Measurements from ENCODE around the gene FYCO1. TPM values are rescaled to one million over a fixed set of nuclear protein-coding genes. Genes with fewer than 3 reads are reported as not detected.

The FYCO1 gene
- polyA plus RNA-seq, 3 donors: 0.59 to 5.0 (median 1.3) TPM

DNA sequence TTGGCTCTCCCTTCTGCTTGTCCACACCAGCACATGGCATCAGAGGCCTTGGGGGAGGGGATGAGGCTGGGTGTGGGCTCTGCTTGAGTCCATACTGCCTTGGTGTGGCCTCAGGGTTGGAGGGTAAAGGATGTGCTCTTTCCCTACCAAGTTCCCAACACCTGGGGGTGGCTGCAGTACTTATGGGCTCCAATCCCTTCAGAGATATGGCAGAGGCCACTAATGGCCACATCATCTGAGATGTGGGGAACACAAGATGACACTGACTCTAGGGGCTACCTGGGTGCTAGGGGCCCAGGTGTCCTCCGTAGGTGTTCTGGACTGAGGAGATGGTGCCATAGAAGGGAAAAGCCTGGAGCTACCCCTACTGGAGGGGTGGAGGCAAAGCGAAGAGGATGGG, 45.5 kb downstream of the FYCO1 start:
- Mint-ChIP-seq H3K36me3 (peaks cover 95 to 98% of the 10 kb centered on the region in 2 donors), H3K27ac (peak overlapping the region in 1 of 7 donors; percentile 58), H3K27me3 (ENCODE audit: low read depth in 3 of 3) (peaks cover 1 to 4% (median 2%) of the 10 kb centered on the region in 3 donors), H3K9me3 (no peaks in the 10 kb centered on the region), H3K4me1 (no peaks in the 10 kb centered on the region), H3K4me3 (no peak overlapping the region)
- no peaks in the 10 kb centered on the region for H3K79me2 ChIP-seq (ENCODE audit: insufficient read depth, low read length)
- no CpG with 5 or more reads among the region's 2 CpGs for WGBS (ENCODE audit: insufficient coverage)
- no peak overlapping the region for H3K27ac ChIP-seq (ENCODE audit: low read depth in 1 of 2, low read length in 2 of 2)
- no peaks in the 10 kb centered on the region for H3K27me3 ChIP-seq (ENCODE audit: control insufficient read depth in 2 of 2, insufficient read depth in 2 of 2, low read length in 2 of 2)
- no peak overlapping the region for H3K9ac ChIP-seq (ENCODE audit: insufficient read depth, low read length, poor library complexity, severe bottlenecking)
- TF ChIP-seq, protein P1, sequence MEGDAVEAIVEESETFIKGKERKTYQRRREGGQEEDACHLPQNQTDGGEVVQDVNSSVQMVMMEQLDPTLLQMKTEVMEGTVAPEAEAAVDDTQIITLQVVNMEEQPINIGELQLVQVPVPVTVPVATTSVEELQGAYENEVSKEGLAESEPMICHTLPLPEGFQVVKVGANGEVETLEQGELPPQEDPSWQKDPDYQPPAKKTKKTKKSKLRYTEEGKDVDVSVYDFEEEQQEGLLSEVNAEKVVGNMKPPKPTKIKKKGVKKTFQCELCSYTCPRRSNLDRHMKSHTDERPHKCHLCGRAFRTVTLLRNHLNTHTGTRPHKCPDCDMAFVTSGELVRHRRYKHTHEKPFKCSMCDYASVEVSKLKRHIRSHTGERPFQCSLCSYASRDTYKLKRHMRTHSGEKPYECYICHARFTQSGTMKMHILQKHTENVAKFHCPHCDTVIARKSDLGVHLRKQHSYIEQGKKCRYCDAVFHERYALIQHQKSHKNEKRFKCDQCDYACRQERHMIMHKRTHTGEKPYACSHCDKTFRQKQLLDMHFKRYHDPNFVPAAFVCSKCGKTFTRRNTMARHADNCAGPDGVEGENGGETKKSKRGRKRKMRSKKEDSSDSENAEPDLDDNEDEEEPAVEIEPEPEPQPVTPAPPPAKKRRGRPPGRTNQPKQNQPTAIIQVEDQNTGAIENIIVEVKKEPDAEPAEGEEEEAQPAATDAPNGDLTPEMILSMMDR (IDR thresholded peaks at IDR 0.05): no peak
- H4K20me1 ChIP-seq (ENCODE audit: insufficient read depth, low read length): no peaks in the 10 kb centered on the region
- H3K4me3 ChIP-seq (replicated peaks in 1 of 3; ENCODE audit: low read depth in 2 of 3, low read length in 3 of 3): no peak overlapping the region
- no peaks in the 10 kb centered on the region for H3K9me3 ChIP-seq (replicated peaks in 1 of 2; ENCODE audit: control insufficient read depth in 1 of 2, insufficient read depth in 1 of 2, low read length in 2 of 2)
- no peak overlapping the region for H2AFZ ChIP-seq (ENCODE audit: insufficient read depth, low read depth, low read length, poor library complexity, severe bottlenecking)
- H3K36me3 ChIP-seq (replicated peaks in 1 of 2; ENCODE audit: control insufficient read depth in 1 of 2, insufficient read depth in 2 of 2, low read length in 2 of 2): peaks cover 95 to 100% of the 10 kb centered on the region in 2 donors
- H3K4me1 ChIP-seq (ENCODE audit: control insufficient read depth in 1 of 2, insufficient read depth in 2 of 2, low read length in 2 of 2): no peaks in the 10 kb centered on the region
- no peak overlapping the region for H3K4me2 ChIP-seq (replicated peaks; ENCODE audit: extremely low read depth, low read length, poor library complexity, severe bottlenecking)
- intact Hi-C loops (cut with micrococcal nuclease): no loop called here
- no peak for DNase-seq

- Mint-ChIP-seq H3K27ac (peak overlapping the region in 1 of 7 donors; percentile 50), H3K4me1 (no peaks in the 10 kb centered on the region), H3K27me3 (ENCODE audit: low read depth in 3 of 3) (peaks cover 1 to 4% (median 2%) of the 10 kb centered on the region in 3 donors), H3K4me3 (no peak overlapping the region), H3K9me3 (no peaks in the 10 kb centered on the region), H3K36me3 (peaks cover 94 to 96% of the 10 kb centered on the region in 2 donors)
- Histone ChIP-seq H3K36me3 (replicated peaks in 1 of 2; ENCODE audit: control insufficient read depth in 1 of 2, insufficient read depth in 2 of 2, low read length in 2 of 2) (peaks cover 88 to 100% of the 10 kb centered on the region in 2 donors), H3K27ac (ENCODE audit: low read depth in 1 of 2, low read length in 2 of 2) (no peak overlapping the region), H3K9me3 (replicated peaks in 1 of 2; ENCODE audit: control insufficient read depth in 1 of 2, insufficient read depth in 1 of 2, low read length in 2 of 2) (no peaks in the 10 kb centered on the region), H3K27me3 (ENCODE audit: control insufficient read depth in 2 of 2, insufficient read depth in 2 of 2, low read length in 2 of 2) (no peaks in the 10 kb centered on the region), H3K4me2 (replicated peaks; ENCODE audit: extremely low read depth, low read length, poor library complexity, severe bottlenecking) (no peak overlapping the region), H2AFZ (ENCODE audit: insufficient read depth, low read depth, low read length, poor library complexity, severe bottlenecking) (no peak overlapping the region), H3K4me3 (replicated peaks in 1 of 3; ENCODE audit: low read depth in 2 of 3, low read length in 3 of 3) (no peak overlapping the region), H4K20me1 (ENCODE audit: insufficient read depth, low read length) (no peaks in the 10 kb centered on the region), H3K79me2 (ENCODE audit: insufficient read depth, low read length) (no peaks in the 10 kb centered on the region), H3K9ac (ENCODE audit: insufficient read depth, low read length, poor library complexity, severe bottlenecking) (no peak overlapping the region), H3K4me1 (ENCODE audit: control insufficient read depth in 1 of 2, insufficient read depth in 2 of 2, low read length in 2 of 2) (no peaks in the 10 kb centered on the region)
- TF ChIP-seq, protein P1 (IDR thresholded peaks at IDR 0.05): no peak
- intact Hi-C loops (cut with micrococcal nuclease): no loop called here
- no peak for DNase-seq
- WGBS (ENCODE audit: insufficient coverage): 97% methylated on average over 4 of the region's 4 CpGs
Measured at GRCh38 chr3:45949432-45949831, 46.2 kb downstream of the FYCO1 start.
